HG03066 (cell line): ENCODE data around the gene RC3H2.
"Not testable (repeated sequence)": the region's sequence is repeated elsewhere in the genome, so short reads cannot be mapped to it uniquely, and the experiment has no call there.

Experiments
- ATAC-seq: cut with Tn5 transposase; IDR thresholded peaks from one replicate; pipeline ENCODE4 v1.9.1; 2021; ENCODE audit warnings: low read depth; ENCODE audit not compliant: unreplicated experiment

RC3H2 gene

GRCh38 chr9:122845116-122845515 is 60.0 kb downstream of the RC3H2 start:
- no peak for ATAC-seq

DNA sequence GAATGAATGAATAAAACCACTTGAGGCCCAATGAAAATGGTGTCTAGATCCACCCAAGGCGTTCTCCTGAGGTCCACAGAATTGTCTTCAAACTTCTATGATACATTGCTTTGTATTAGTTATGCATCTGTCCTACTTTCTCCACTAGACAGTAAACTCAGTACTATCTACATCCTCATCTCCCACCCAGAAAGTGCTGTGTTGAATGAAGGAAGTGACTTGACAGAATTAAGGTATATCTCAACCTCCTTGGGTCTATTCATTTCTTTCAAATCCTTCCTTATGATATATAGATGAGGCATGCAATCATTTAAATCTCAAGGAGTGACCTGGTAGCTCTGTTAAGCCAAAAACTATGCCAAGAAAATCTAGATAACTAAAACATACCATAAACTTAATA is 61.0 kb downstream of the RC3H2 start:
- ATAC-seq: no peak

GRCh38 chr9:122841501-122841900 is 63.7 kb downstream of the RC3H2 start:
- no peak for ATAC-seq

DNA sequence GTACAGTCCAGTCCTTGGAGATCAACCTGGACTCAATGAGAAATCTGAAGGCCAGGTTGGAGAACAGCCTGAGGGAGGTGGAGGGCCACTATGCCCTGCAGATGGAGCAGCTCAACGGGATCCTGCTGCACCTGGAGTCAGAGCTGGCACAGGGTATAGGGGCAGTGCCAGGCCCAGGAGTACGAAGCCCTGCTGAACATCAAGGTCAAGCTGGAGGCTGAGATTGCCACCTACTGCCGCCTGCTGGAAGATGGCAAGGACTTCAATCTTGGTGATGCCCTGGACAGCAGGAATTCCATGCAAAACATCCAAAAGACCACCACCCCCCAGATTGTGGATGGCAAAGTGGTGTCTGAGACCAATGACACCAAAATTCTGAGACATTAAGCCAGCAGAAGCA is 66.7 kb downstream of the RC3H2 start:
- ATAC-seq: not testable (repeated sequence)

- ATAC-seq: no peak
Observed at GRCh38 chr9:122837266-122837850, 67.8 kb downstream of the RC3H2 start.

DNA sequence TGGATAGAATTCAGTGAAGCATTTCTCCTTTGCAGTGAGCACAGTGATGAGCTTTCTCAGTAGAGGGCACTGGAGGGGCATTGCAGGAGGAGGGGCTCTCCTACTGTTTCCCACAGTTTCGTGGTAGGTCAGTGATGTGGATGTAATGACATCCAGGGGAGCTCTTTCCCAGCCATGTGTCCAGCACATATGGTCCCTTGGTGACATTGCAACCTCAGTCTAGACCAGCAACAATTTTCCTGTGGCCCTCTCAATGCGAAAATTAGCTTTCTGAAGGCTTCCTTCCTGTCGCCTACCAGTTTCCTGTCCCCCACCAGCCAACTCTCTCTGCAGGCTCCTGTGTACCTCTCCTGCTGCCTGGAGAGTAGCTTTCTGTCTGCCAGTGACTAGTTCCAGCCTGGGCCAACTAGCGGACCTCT is 69.8 kb downstream of the RC3H2 start:
- no peak for ATAC-seq

DNA sequence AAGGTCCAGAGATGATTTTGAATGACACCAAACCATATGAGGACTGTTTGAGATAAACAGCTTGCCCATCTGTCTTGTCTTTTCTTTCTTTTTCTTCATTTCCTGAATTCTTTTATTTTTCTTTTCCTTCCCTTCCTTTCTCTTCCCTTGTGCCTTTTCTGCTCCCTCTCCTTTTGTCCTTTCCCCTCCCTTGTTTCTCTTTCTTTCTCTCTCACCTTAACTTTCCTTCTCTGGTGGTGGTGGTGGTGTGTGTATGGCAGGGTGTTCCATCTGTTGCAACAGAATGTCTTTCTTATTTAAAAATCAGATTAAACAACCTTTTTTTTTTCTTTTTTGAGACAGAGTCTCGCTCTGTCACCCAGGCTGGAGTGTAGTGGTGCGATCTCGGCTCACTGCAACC is 73.0 kb downstream of the RC3H2 start:
- no peak for ATAC-seq

DNA sequence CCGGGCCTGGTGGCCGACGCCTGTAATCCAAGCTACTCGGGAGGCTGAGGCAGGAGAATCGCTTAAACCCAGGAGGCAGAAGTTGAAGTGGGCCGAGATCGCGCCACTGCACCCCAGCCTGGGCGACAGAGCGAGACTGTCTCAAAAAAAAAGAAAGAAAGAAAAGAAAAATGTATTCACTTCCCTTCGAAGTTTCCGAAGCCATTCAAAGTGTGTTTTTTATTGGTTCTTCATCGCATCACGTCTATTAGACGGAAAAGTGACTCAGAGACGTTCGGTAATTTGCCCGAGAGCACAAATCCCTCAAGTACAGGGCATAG is 76.2 kb downstream of the RC3H2 start:
- ATAC-seq: not testable (repeated sequence)

GRCh38 chr9:122827761-122828093 is 77.4 kb downstream of the RC3H2 start:
- peak; percentile 19 for ATAC-seq

DNA sequence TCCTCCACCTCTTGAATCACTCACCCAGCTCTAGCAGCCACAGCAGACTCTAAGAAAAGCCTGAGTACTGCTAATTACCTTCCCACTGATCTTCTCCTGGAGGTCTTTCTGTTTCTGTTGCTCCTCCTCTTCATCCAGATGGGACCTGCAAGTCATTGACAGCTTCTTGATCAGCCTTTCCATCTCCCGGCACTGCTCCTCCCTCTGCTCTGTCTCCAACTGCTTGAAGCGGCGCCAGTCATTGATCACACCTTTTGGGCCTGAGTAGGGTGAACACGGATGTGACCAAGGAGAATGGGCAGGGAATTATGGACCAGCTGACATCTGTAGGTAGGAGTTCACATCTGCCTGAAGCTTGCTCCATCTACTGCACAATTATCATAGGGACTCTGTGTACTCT is 82.2 kb downstream of the RC3H2 start:
- ATAC-seq: no peak

GRCh38 chr9:122822056-122822455 is 83.1 kb downstream of the RC3H2 start:
- no peak for ATAC-seq

DNA sequence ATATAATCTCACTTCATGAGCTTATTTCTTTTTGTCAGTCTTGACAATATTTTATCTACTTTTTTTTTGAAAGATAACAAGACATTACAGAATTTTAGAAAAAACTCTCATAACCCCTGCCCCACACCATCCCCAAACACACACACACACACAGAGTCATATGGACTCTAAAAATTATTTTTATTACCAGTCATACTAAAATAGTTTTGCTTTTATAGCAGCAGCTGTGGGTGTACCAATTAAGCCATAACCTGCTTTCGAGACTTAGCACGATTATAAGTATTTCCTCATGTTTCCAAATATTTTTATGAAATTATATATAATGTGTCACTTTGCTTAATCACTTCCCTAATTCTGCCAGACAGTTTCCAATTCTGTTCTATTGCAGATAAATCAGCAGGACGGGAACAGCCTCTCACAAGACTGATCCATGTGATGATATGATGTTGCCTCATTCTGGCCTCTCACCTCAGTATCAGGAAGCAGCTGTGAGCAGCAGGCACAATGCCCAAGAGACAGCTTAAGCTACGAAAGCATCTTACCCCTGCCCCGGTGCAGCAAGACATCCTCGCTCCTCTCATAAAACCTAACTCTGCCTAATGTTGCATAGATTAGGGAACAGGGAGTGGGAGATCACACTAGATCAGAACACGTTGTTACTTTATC is 83.7 kb downstream of the RC3H2 start:
- no peak for ATAC-seq

DNA sequence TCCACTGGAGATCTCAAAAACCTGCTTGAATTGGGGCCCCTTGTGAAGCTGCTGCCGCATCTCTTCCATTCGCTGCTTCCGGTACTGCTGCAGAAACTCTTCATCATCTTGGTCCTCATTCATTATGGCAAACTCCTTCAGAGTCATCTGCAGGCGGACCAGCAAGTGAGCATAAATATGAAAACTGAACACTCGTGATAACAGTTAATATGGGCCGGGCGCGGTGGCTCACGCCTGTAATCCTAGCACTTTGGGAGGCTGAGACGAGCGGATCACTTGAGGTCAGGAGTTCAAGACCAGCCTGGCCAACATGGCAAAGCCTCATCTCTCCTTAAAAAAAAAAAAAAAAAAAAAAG is 84.7 kb downstream of the RC3H2 start:
- ATAC-seq: no peak

DNA sequence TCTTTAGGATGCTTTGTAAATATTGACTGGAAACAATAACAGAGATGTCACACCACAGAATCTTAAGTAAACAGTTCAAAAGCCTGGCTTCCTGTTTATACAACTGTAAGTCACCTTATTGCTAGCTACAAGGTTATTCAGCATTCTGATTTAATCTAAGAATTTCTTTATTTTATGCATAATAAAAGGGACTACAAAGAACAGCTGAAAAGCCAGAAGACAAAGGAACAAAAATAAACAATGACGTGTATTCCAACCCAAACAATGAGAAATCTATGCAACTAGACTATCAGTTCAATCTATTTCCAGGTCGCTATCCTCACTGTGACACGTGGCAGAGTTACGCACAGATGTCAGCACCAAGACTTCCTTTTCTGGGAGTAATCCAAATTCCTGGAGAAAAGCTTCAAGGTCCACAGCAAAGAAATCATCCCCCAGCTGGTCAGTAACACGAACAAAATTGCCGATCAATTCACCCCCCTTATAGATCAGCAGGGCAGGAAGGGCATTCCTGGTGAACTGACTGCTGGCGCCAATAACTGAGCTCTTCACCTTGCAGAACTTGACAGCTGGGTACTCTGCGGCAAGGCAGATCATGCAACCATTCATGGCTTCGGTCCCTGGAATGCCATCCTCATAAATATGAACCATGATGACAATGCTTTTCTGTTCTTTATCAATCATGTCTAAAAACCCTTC is 85.2 kb downstream of the RC3H2 start:
- no peak for ATAC-seq

- no peak for ATAC-seq
Observed at GRCh38 chr9:122819326-122819725, 85.8 kb downstream of the RC3H2 start.

DNA sequence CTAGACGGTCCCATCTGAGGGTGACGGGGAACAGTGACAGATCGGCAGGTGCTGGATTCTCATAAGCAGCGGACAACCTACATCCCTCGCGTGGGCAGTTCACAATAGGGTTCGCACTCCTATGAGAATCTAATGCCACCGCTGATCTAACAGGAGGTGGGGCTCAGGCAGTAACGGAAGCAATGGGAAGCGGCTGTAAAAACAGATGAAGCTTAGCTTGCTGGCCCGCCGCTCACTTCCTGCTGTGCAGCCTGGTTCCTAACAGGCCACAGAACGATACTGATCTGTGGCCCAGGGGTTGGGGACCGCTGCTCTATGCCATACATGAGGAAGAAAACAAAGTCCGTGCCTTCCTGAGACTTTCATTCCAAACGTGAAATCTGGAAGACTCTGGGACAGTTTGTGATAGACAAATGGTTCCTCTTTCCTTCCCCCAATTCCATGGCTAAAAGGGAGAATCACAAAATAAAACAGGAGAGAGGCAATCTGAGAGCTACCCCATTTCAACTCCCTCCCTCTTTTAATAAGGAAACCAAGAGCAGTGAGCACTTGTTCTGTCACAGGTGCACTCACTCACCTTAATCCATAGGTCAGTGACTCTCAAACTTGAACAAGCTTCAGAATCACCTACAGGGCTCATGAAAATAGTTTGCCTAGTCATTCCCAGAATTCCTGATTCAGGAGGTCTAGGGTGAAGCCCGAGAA is 88.8 kb downstream of the RC3H2 start:
- ATAC-seq: peak; percentile 58

- ATAC-seq: no peak
Observed at GRCh38 chr9:122815544-122815943, 89.6 kb downstream of the RC3H2 start.

- ATAC-seq: no peak
Observed at GRCh38 chr9:122814545-122814944, 90.6 kb downstream of the RC3H2 start.

- no peak for ATAC-seq
Observed at GRCh38 chr9:122812736-122813135, 92.4 kb downstream of the RC3H2 start.

- peak; percentile 77 for ATAC-seq
Observed at GRCh38 chr9:122810306-122810946, 94.7 kb downstream of the RC3H2 start.

GRCh38 chr9:122809261-122809660 is 95.9 kb downstream of the RC3H2 start:
- ATAC-seq: not testable (repeated sequence)
